ENCODE measurements around the gene UBA6.

GRCh38 chr4:67743194-67743593, 42.2 kb upstream of the UBA6 start:
- TF ChIP-seq CTCF (conservative IDR thresholded peaks at IDR 0.05; ENCODE audit: low read length) (no peak), EZH2phosphoT487 (IDR thresholded peaks at IDR 0.05; ENCODE audit: borderline replicate concordance) (no peak)
